Head of caudate nucleus (tissue), 42 donors: ENCODE results near the gene SAMD14.

Experiments
- DNase-seq, 42 donors: peaks; one replicate each; pipeline versions ENCODE4 v3.0.0 to v3.0.0-alpha.2; 2020 to 2021; ENCODE audit warnings: mixed read lengths in 7 of 42
- intact Hi-C: fragments of 100-400 bp; cut with DNase I; formaldehyde crosslinking; loops from one replicate; pipeline ENCODE4 v1.15.0; 2022

SAMD14 gene

GRCh38 chr17:50150354-50151040 lies 20.5 kb upstream of the SAMD14 start, which contains the start of gene PPP1R9B:
TSS of gene PPP1R9B (minus strand) at chr17:50150677. CDS start at chr17:50150513, 164 bp downstream.
- intact Hi-C loops = loop anchor here (2.0 kb wide), 1 partner anchor 56 kb away; the partner anchor contains the start of gene PDK2
- DNase-seq = peak in 6 of 42 donors; percentile 25 to 61 (median 41)

- intact Hi-C loops = loop anchor here (2.0 kb wide), 1 partner anchor 55 kb away; the partner anchor contains the start of gene PDK2
- peak in 38 of 42 donors; percentile 22 to 80 (median 63) for DNase-seq
Observed at GRCh38 chr17:50149417-50150353, 19.7 kb upstream of the SAMD14 start.

GRCh38 chr17:50149091-50149416 lies 19.1 kb upstream of the SAMD14 start:
- no peak for DNase-seq
- intact Hi-C loops = no loop called here

- DNase-seq = peak; percentile 34 to 87 (median 66)
Observed at GRCh38 chr17:50148226-50149090, 18.5 kb upstream of the SAMD14 start.

GRCh38 chr17:50147841-50148225 lies 17.9 kb upstream of the SAMD14 start:
- intact Hi-C loops = no loop called here
- peak in 5 of 42 donors; percentile 38 to 65 (median 55) for DNase-seq

More at GRCh38 chr17:50148226-50149090, 18.5 kb upstream of the SAMD14 start:
- intact Hi-C loops = no loop called here

- DNase-seq = peak in 4 of 42 donors; percentile 22 to 62 (median 44)
- intact Hi-C loops = no loop called here
Observed at GRCh38 chr17:50146927-50147665, 17.1 kb upstream of the SAMD14 start.

GRCh38 chr17:50146230-50146926 lies 16.4 kb upstream of the SAMD14 start:
- peak in 29 of 42 donors; percentile 28 to 81 (median 58) for DNase-seq
- intact Hi-C loops = no loop called here

GRCh38 chr17:50145532-50146229 lies 15.7 kb upstream of the SAMD14 start:
- intact Hi-C loops = no loop called here
- no peak for DNase-seq

GRCh38 chr17:50144845-50145531 lies 15.0 kb upstream of the SAMD14 start:
- no peak for DNase-seq
- intact Hi-C loops = no loop called here

GRCh38 chr17:50144355-50144754 lies 14.4 kb upstream of the SAMD14 start:
- no peak for DNase-seq
- intact Hi-C loops = no loop called here

GRCh38 chr17:50143461-50144176 lies 13.7 kb upstream of the SAMD14 start:
- intact Hi-C loops = no loop called here
- DNase-seq = no peak

GRCh38 chr17:50141745-50142110 lies 11.8 kb upstream of the SAMD14 start:
- no peak for DNase-seq
- intact Hi-C loops = no loop called here

- intact Hi-C loops = no loop called here
- no peak for DNase-seq
Observed at GRCh38 chr17:50141026-50141744, 11.2 kb upstream of the SAMD14 start.

- intact Hi-C loops = no loop called here
- DNase-seq = peak; percentile 62 to 94 (median 86)
Observed at GRCh38 chr17:50139950-50140885, 10.3 kb upstream of the SAMD14 start.
